ENCODE results near the gene MED27.
A peak's percentile ranks its signal among the peaks of the same experiment; 100 is the strongest.

- TF ChIP-seq EP300 (IDR thresholded peaks at IDR 0.05; ENCODE audit: borderline replicate concordance) (no peak), RAD21 (IDR thresholded peaks at IDR 0.05; ENCODE audit: low read depth) (no peak), MAX (IDR thresholded peaks at IDR 0.05) (no peak), YY1 (IDR thresholded peaks at IDR 0.05; ENCODE audit: low read depth) (no peak), EGR1 (IDR thresholded peaks at IDR 0.05) (no peak), CREB1 (IDR thresholded peaks at IDR 0.05; ENCODE audit: low read depth) (no peak), NFIC (IDR thresholded peaks at IDR 0.05) (0 out of 2 replicates have a peak, but pooled peaks have one; percentile 8), TAF1 (IDR thresholded peaks at IDR 0.05; ENCODE audit: low read depth) (no peak), REST (IDR thresholded peaks at IDR 0.05; ENCODE audit: low read depth) (no peak)
These were observed 187.4 kb downstream of the MED27 start for GRCh38 chr9:131892162-131892707.

Data from Ishikawa (cell line).